Measurements from ENCODE around the gene LRSAM1.

- TF ChIP-seq POLR2A (IDR thresholded peaks at IDR 0.05), result no peak
- no peak for TF ChIP-seq CTCF (IDR thresholded peaks at IDR 0.05)
Observed at GRCh38 chr9:127535396-127535795, 84.1 kb downstream of the LRSAM1 start.

Measured in adrenal gland (tissue), 5 donors.